ENCODE data around the gene BCL10.

The BCL10 gene

GRCh38 chr1:85245456-85245855, 31.0 kb downstream of the BCL10 start:
- Histone ChIP-seq H3K4me3 (replicated peaks; ENCODE audit: low read depth, low read length) (no peak overlapping the region), H3K27me3 (replicated peaks; ENCODE audit: control insufficient read depth, insufficient read depth, low read length) (no peaks in the 10 kb centered on the region), H3K36me3 (ENCODE audit: control insufficient read depth, insufficient read depth, low read length) (no peaks in the 10 kb centered on the region)
- DNase-seq (ENCODE audit: extremely low read depth, insufficient read length) = no peak
- no peak for TF ChIP-seq CTCF (IDR thresholded peaks at IDR 0.05; ENCODE audit: insufficient read depth, low read length, poor library complexity, severe bottlenecking)

- H3K36me3 ChIP-seq (ENCODE audit: control insufficient read depth, insufficient read depth, low read length) = no peaks in the 10 kb centered on the region
- no peaks in the 10 kb centered on the region for H3K27me3 ChIP-seq (replicated peaks; ENCODE audit: control insufficient read depth, insufficient read depth, low read length)
- TF ChIP-seq CTCF (IDR thresholded peaks at IDR 0.05; ENCODE audit: insufficient read depth, low read length, poor library complexity, severe bottlenecking) = no peak
- H3K4me3 ChIP-seq (replicated peaks; ENCODE audit: low read depth, low read length) = no peak overlapping the region
- DNase-seq (ENCODE audit: extremely low read depth, insufficient read length) = no peak
Observed at GRCh38 chr1:85244271-85245061, 32.0 kb downstream of the BCL10 start.

- Histone ChIP-seq H3K27me3 (replicated peaks; ENCODE audit: control insufficient read depth, insufficient read depth, low read length) (no peaks in the 10 kb centered on the region), H3K36me3 (ENCODE audit: control insufficient read depth, insufficient read depth, low read length) (no peaks in the 10 kb centered on the region), H3K4me3 (replicated peaks; ENCODE audit: low read depth, low read length) (no peak overlapping the region)
- DNase-seq (ENCODE audit: extremely low read depth, insufficient read length) = no peak
- TF ChIP-seq CTCF (IDR thresholded peaks at IDR 0.05; ENCODE audit: insufficient read depth, low read length, poor library complexity, severe bottlenecking) = no peak
Observed at GRCh38 chr1:85243372-85243771, 33.1 kb downstream of the BCL10 start.

GRCh38 chr1:85240643-85241042, 35.8 kb downstream of the BCL10 start:
- no peaks in the 10 kb centered on the region for H3K36me3 ChIP-seq (ENCODE audit: control insufficient read depth, insufficient read depth, low read length)
- no peak for DNase-seq (ENCODE audit: extremely low read depth, insufficient read length)
- H3K27me3 ChIP-seq (replicated peaks; ENCODE audit: control insufficient read depth, insufficient read depth, low read length) = no peaks in the 10 kb centered on the region
- no peak for TF ChIP-seq CTCF (IDR thresholded peaks at IDR 0.05; ENCODE audit: insufficient read depth, low read length, poor library complexity, severe bottlenecking)
- H3K4me3 ChIP-seq (replicated peaks; ENCODE audit: low read depth, low read length) = no peak overlapping the region

GRCh38 chr1:85240174-85240601, 36.2 kb downstream of the BCL10 start:
- TF ChIP-seq CTCF (IDR thresholded peaks at IDR 0.05; ENCODE audit: insufficient read depth, low read length, poor library complexity, severe bottlenecking) = no peak
- H3K36me3 ChIP-seq (ENCODE audit: control insufficient read depth, insufficient read depth, low read length) = no peaks in the 10 kb centered on the region
- no peaks in the 10 kb centered on the region for H3K27me3 ChIP-seq (replicated peaks; ENCODE audit: control insufficient read depth, insufficient read depth, low read length)
- DNase-seq (ENCODE audit: extremely low read depth, insufficient read length) = peak; percentile 8
- H3K4me3 ChIP-seq (replicated peaks; ENCODE audit: low read depth, low read length) = no peak overlapping the region
